Measurements from ENCODE around the gene DCDC2.
"Not testable (repeated sequence)": the region's sequence is repeated elsewhere in the genome, so short reads cannot be mapped to it uniquely, and the experiment has no call there.

The DCDC2 gene

GRCh38 chr6:24381476-24382219 lies 23.8 kb upstream of the DCDC2 start:
- Mint-ChIP-seq H3K4me1 (peaks cover 18% of the 10 kb centered on the region), H3K9me3 (peaks cover 14% of the 10 kb centered on the region), H3K27me3 (ENCODE audit: low read depth, poor library complexity) (no peaks in the 10 kb centered on the region), H3K27ac (no peak overlapping the region), H3K4me3 (no peak overlapping the region), H3K36me3 (ENCODE audit: low read depth) (no peaks in the 10 kb centered on the region)
- DNase-seq = no peak
- no peak for TF ChIP-seq CTCF (IDR thresholded peaks at IDR 0.05)

- peaks cover 8% of the 10 kb centered on the region for H3K9me3 Mint-ChIP-seq
- no peaks in the 10 kb centered on the region for H3K36me3 Mint-ChIP-seq (ENCODE audit: low read depth)
- H3K27me3 Mint-ChIP-seq (ENCODE audit: low read depth, poor library complexity) = no peaks in the 10 kb centered on the region
- no peak for TF ChIP-seq CTCF (IDR thresholded peaks at IDR 0.05)
- no peak overlapping the region for H3K4me3 Mint-ChIP-seq
- no peak overlapping the region for H3K27ac Mint-ChIP-seq
- peaks cover 18% of the 10 kb centered on the region for H3K4me1 Mint-ChIP-seq
- no peak for DNase-seq
Observed at GRCh38 chr6:24378473-24379097, 20.7 kb upstream of the DCDC2 start.

GRCh38 chr6:24376871-24377270 lies 19.0 kb upstream of the DCDC2 start:
- Mint-ChIP-seq H3K4me1 (peaks cover 18% of the 10 kb centered on the region), H3K36me3 (ENCODE audit: low read depth) (no peaks in the 10 kb centered on the region), H3K27ac (peak overlapping the region; percentile 12), H3K27me3 (ENCODE audit: low read depth, poor library complexity) (no peaks in the 10 kb centered on the region), H3K4me3 (no peak overlapping the region), H3K9me3 (peaks cover 11% of the 10 kb centered on the region)
- TF ChIP-seq CTCF (IDR thresholded peaks at IDR 0.05) = no peak
- no peak for DNase-seq

DNA sequence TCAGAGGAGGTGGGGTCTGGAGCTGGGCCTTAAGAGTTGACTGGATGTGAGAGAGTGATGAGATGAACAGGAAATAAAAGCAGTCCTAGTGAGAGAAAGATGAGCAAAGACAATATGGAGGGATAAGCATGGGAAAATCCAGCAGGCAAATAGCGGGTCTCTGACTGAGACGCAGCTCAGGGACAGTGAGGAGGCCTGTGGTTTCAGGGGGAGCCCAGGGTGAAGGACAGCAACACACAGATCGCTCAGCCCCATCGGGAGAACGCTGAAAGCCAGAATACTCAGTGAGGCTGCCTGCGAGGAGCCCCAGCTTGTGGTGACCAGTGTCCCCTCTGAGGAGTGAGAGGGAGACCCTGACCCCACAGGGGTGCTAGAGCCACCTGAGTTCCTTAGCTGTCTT lies 16.8 kb upstream of the DCDC2 start:
- Mint-ChIP-seq H3K27ac (no peak overlapping the region), H3K9me3 (peaks cover 23% of the 10 kb centered on the region), H3K4me1 (peaks cover 18% of the 10 kb centered on the region), H3K4me3 (no peak overlapping the region), H3K36me3 (ENCODE audit: low read depth) (no peaks in the 10 kb centered on the region), H3K27me3 (ENCODE audit: low read depth, poor library complexity) (no peaks in the 10 kb centered on the region)
- DNase-seq = no peak
- no peak for TF ChIP-seq CTCF (IDR thresholded peaks at IDR 0.05)

DNA sequence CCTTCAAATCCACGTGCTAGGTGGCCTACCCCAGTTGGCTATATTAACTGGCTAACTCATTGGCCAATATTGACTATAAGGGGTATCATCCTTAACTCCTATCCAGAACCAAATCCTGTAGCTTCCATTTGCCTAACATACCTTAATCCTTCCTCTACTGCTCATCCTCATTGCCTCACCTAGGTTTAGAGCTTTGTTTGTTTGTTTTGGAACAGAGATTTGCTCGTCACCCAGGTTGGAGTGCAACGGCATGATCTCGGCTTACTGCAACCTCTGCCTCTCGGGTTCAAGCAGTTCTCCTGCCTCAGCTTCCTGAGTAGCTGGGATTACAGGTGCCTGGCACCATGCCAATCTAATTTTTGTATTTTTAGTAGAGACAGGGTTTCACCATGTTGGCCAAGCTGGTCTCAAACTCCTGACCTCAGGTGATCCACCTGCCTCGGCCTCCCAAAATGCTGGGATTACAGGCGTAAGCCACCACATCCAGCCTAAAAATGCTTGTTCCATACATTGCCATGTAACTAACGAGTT lies 7.3 kb upstream of the DCDC2 start:
- not testable (repeated sequence) for H3K4me3 Mint-ChIP-seq; H3K36me3 Mint-ChIP-seq (ENCODE audit: low read depth); H3K27ac Mint-ChIP-seq; H3K9me3 Mint-ChIP-seq; DNase-seq; H3K27me3 Mint-ChIP-seq (ENCODE audit: low read depth, poor library complexity)
- peaks cover 24% of the 10 kb centered on the region for H3K4me1 Mint-ChIP-seq

- peaks cover 28% of the 10 kb centered on the region for H3K4me1 Mint-ChIP-seq
- not testable (repeated sequence) for H3K27me3 Mint-ChIP-seq (ENCODE audit: low read depth, poor library complexity); H3K4me3 Mint-ChIP-seq; H3K9me3 Mint-ChIP-seq; H3K27ac Mint-ChIP-seq; H3K36me3 Mint-ChIP-seq (ENCODE audit: low read depth); DNase-seq
Observed at GRCh38 chr6:24362363-24362762, 4.5 kb upstream of the DCDC2 start.
